GM10248 (cell line): Measurements from ENCODE around the gene SMARCD1.

Experiments used
- CTCF ChIA-PET: fragments of 300-600 bp; sonication (Branson Sonifier 250); formaldehyde crosslinking; extraction: SDS; loops from one replicate; lab custom pipeline; 2021; ENCODE audit warnings: antibody characterized with exemption; lab: Yijun Ruan, JAX
- POLR2A ChIA-PET: fragments of 350-650 bp; sonication (Branson Sonifier 250); formaldehyde crosslinking; extraction: SDS; loops from one replicate; lab custom pipeline; 2020; ENCODE audit warnings: antibody characterized with exemption; lab: Yijun Ruan, JAX
- DNase-seq: peaks from one replicate; pipeline ENCODE4 v3.0.0; 2012; ENCODE audit errors: extremely low spot score
- TF ChIP-seq, protein P1 (sequence below): IDR thresholded peaks from 2 replicates; pipeline ENCODE4 v1.5.1; 2012; ENCODE audit warnings: mild to moderate bottlenecking, low read depth; ENCODE audit errors: extremely low read depth, missing control alignments, control extremely low read depth

The SMARCD1 gene

DNA sequence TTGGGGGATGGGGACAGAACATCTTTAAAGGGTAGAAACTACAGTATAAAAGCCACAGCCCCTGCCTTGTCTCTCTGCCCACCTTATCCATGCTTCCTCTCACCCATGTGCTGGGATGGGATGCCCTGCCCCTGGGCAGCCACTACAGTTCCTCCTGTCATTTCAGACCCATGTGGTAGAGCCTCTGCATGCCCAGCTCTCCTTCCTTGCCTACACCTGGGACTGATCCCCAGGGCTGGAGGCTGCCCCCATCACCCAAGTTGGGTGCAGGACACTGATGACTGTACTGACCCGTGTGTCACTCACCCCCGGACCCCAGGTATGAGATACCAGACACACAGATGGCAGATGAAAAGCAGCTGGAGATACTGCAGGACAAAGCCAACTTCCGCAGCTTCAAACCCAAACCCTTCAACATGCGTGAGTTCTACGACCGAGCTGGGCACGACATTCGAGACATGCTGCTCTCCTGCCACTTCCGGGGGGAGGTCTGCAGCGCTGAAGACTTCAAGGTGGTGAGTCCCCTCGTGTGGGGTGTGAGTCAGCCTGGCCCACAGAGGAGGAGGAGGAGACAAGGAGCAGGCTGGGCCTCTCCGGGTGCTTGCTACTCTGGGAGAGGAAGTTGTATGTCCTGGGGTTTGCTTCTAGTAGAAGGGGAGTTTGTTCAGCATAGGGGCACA, 25.6 kb upstream of the SMARCD1 start:
- no peak for DNase-seq
- ChIA-PET CTCF (interaction anchor here (1.5 to 5.8 kb wide), 7 partner anchors 10 to 114 kb away, joined by 4 to 52 read pairs (median 12); no protein-coding TSS in a partner anchor), POLR2A (no interaction called here)
- TF ChIP-seq, protein P1, sequence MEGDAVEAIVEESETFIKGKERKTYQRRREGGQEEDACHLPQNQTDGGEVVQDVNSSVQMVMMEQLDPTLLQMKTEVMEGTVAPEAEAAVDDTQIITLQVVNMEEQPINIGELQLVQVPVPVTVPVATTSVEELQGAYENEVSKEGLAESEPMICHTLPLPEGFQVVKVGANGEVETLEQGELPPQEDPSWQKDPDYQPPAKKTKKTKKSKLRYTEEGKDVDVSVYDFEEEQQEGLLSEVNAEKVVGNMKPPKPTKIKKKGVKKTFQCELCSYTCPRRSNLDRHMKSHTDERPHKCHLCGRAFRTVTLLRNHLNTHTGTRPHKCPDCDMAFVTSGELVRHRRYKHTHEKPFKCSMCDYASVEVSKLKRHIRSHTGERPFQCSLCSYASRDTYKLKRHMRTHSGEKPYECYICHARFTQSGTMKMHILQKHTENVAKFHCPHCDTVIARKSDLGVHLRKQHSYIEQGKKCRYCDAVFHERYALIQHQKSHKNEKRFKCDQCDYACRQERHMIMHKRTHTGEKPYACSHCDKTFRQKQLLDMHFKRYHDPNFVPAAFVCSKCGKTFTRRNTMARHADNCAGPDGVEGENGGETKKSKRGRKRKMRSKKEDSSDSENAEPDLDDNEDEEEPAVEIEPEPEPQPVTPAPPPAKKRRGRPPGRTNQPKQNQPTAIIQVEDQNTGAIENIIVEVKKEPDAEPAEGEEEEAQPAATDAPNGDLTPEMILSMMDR, result no peak

DNA sequence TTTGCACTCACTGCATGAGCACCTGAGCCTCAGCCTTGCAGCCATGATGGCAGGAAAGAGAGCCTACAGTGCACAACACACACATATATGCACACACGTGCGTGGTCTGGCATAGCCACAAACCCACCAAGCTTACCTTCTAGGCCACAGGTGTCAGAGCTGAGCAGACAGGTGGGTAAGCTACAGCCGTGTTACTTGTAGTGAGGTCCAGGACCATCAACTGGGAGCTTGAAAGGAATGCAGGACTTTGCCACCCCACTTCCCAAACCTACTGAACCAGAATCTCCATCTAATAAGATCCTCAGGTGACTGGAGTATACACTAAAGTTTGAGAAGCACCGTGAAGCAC, 25.0 kb upstream of the SMARCD1 start:
- ChIA-PET POLR2A (no interaction called here), CTCF (interaction anchor here (1.5 to 5.8 kb wide), 7 partner anchors 9 to 114 kb away, joined by 4 to 52 read pairs (median 12); no protein-coding TSS in a partner anchor)
- TF ChIP-seq, protein P1, result no peak
- no peak for DNase-seq

DNA sequence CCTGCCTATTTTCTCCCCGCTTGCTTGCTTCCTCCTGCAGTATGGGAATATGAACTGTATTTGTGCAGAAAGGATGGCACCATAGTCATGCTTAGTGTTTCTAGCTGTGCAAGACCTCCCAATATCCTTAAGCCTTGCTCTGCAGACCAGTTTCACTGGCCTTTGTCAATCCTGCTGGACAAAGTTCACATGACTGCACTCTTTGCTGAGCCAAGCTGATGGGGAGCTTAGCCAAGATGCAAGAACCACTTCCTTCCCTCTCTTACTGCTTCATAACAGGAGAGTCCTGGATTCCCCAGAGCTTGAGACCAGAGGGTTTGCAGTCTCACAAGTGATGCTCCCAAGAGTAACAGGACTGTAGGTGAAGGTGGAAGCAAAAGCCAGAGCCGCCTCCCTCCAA, 24.0 kb upstream of the SMARCD1 start:
- DNase-seq, result no peak
- TF ChIP-seq, protein P1, result no peak
- ChIA-PET POLR2A (no interaction called here), CTCF (interaction anchor here (1.1 to 11.2 kb wide), 6 partner anchors 8 to 94 kb away, joined by 3 to 122 read pairs (median 26); no protein-coding TSS in a partner anchor)

DNA sequence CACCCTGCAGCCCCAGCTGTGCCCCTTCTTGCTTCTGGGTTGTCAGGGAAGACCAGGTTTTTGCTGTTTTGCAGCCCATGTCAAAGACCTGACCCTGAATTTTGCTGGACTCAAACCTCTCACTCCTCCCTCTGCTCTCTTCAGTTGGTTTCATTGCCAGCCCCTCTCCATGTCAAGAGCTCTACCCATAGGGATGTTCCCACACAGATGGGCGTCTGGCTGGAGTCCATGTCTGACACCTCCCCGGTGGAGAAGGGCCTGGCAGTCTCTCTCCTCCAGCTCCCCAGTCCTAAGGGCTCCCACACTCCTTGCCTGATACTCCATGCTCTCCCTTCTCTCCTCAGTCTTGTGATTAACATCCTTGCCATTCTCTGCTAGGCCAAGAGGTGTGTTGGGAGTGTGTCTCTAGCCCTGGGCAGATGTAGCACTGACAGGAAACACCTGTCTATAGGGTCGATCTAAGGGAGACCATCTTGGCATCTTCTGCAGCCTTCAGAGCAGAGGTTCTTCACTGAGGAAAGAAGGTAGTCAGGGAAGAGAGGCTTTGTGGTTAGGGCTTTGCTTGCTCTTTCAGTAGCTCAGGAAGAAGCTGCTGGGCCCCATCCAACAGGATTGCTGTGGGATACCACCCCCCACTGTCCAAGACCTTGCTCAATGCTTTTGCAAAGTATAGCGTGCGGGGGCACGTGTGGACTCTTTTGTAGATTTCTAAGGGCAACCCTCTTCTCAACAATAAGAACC, 23.0 kb upstream of the SMARCD1 start:
- DNase-seq, result no peak
- CTCF ChIA-PET, result interaction anchor here (0.7 to 11.2 kb wide), 8 partner anchors 7 to 114 kb away, joined by 3 to 122 read pairs (median 6); no protein-coding TSS in a partner anchor
- POLR2A ChIA-PET, result no interaction called here
- TF ChIP-seq, protein P1, result no peak

DNA sequence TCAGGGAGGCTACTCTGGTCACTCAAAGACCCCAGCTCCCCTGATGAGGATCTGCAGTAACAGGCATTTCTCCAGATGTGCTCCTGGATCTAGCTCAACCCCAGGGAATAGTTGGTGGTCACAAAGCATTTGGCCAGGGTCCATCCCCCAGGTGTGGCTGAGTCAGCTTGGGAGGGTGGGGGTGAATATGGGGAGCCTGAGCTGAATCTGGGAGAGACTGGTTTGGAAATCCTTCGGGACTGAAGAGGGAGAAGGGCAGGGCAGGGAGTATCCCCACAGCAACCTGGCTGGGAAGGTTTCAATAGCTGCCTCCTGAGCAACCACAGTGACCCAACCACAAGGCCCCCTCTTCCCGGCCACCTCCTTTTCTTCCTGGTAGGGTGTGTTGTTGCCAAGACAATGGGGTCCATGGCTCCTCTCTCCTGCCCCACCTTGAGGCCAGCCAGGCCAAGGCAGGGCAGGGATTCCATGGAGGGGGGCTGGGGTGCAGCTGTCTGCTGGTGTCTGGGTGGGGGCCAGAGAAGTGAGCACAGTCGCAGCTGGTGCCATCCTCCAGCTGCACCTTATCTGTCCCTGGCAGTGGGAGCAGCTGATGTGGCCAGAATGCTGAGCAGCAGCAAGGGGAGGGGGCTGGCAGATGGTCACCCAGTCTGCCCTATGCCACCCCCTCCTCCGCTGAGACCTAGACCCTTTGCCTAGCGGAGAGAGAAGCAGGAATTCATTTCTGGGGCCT, 22.2 kb upstream of the SMARCD1 start:
- ChIA-PET POLR2A (no interaction called here), CTCF (interaction anchor here (0.8 to 11.2 kb wide), 7 partner anchors 7 to 96 kb away, joined by 4 to 122 read pairs (median 8); no protein-coding TSS in a partner anchor)
- TF ChIP-seq, protein P1, result no peak
- DNase-seq, result no peak
